HG03439 (cell line): ENCODE data around the gene SLC1A2.

Experiments used
- ATAC-seq: cut with Tn5 transposase; IDR thresholded peaks from one replicate; pipeline ENCODE4 v1.9.1; 2021; ENCODE audit warnings: mild to moderate bottlenecking, moderate library complexity; ENCODE audit not compliant: unreplicated experiment

The SLC1A2 gene

DNA sequence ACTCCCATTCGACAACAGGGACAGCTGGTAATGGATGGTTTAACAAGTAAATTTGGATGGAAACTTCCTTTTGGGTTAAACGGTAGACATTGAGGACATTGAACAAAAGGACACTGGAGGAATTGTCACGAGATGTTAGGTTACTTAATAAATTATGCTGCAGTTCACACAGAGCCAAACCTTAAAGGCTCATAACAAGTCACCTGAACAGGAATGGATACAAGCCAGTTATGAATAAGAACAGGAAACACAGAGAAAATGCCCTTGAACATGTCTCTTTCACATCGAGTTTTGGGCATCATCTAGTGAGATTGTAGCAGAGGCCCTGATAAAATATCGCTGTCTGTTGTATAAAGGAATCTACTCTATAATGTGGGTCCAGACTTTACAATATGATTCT is 214.7 kb downstream of the SLC1A2 start:
- ATAC-seq, result no peak
